NCI-H2107 treated with DMSO at 0.1 percent for 48 hours (cell line): ENCODE results near the gene PGA3.
"Not testable (repeated sequence)": the region's sequence is repeated elsewhere in the genome, so short reads cannot be mapped to it uniquely, and the experiment has no call there.

Source experiments
- DNase-seq: peaks from one replicate; lab custom pipeline; 2025; ENCODE audit not compliant: unreplicated experiment; lab: John Stamatoyannopoulos, UW

Gene PGA3

GRCh38 chr11:61202950-61203746, at the start of gene PGA3:
Gene PGA3 (plus strand): TSS chr11:61203515. CDS start chr11:61203565, 50 bp downstream.
- DNase-seq: not testable (repeated sequence)

- no peak for DNase-seq
These were observed 49.7 kb upstream of the PGA3 start for GRCh38 chr11:61153593-61154095.

GRCh38 chr11:61154528-61154927, 48.8 kb upstream of the PGA3 start:
- no peak for DNase-seq

- DNase-seq: no peak
These were observed 48.0 kb upstream of the PGA3 start for GRCh38 chr11:61155312-61155711.

- no peak for DNase-seq
These were observed 47.6 kb upstream of the PGA3 start for GRCh38 chr11:61155741-61156140.

GRCh38 chr11:61157743-61158142, 45.6 kb upstream of the PGA3 start:
- DNase-seq: no peak

GRCh38 chr11:61158691-61159381, 44.5 kb upstream of the PGA3 start:
- no peak for DNase-seq

GRCh38 chr11:61160487-61161189, 42.7 kb upstream of the PGA3 start:
- DNase-seq: no peak

- peak; percentile 59 for DNase-seq
These were observed 41.9 kb upstream of the PGA3 start, which contains the start of gene VPS37C for GRCh38 chr11:61161190-61162091. Gene VPS37C (minus strand): TSS chr11:61161426. CDS start chr11:61138829, 22,597 bp downstream.

GRCh38 chr11:61162092-61162941, 41.0 kb upstream of the PGA3 start:
- DNase-seq: peak; percentile 54

GRCh38 chr11:61163021-61163420, 40.3 kb upstream of the PGA3 start:
- no peak for DNase-seq

- DNase-seq: no peak
These were observed 39.4 kb upstream of the PGA3 start for GRCh38 chr11:61163714-61164605.

- DNase-seq: peak; percentile 58
These were observed 38.5 kb upstream of the PGA3 start for GRCh38 chr11:61164606-61165424.

GRCh38 chr11:61165785-61166184, 37.5 kb upstream of the PGA3 start:
- DNase-seq: not testable (repeated sequence)

GRCh38 chr11:61166331-61166730, 37.0 kb upstream of the PGA3 start:
- DNase-seq: not testable (repeated sequence)

GRCh38 chr11:61168042-61168688, 35.1 kb upstream of the PGA3 start:
- DNase-seq: no peak

- DNase-seq: no peak
These were observed 34.5 kb upstream of the PGA3 start for GRCh38 chr11:61168800-61169199.
